Posterior vena cava (tissue), 2 donors: ENCODE data around the gene ANTKMT. TPM values are rescaled to one million over a fixed set of nuclear protein-coding genes. Genes with fewer than 3 reads are reported as not detected.
"Not testable (repeated sequence)": the region's sequence is repeated elsewhere in the genome, so short reads cannot be mapped to it uniquely, and the experiment has no call there.

Experiments used
- DNase-seq: peaks from one replicate; pipeline ENCODE4 v3.0.0-alpha.2; 2020; ENCODE audit warnings: low spot score
- intact Hi-C, 2 donors: fragments of 100-400 bp; cut with DNase I; formaldehyde crosslinking; loops; one replicate each; pipeline versions ENCODE4 v1.14.1 to v1.14.2; 2022 to 2023
- total RNA-seq, 2 donors: library from RNA; stranded (reverse); fragmentation: NEBNext Ultra II Directional; extraction: Animal tissue kit (Norgen Biotek cat#: 25700); gene quantifications; one replicate each; pipeline ENCODE4 v1.2.1, GENCODE V29; 2021
- donor health status: DM: yes; HTN: yes; CAD: no.
- donor health status: DM: yes; HTN: yes; CAD: no.

The ANTKMT gene
- total RNA-seq, 2 donors from 2014 or later: 20.0 to 25.5 TPM

GRCh38 chr16:751152-752006, 30.4 kb downstream of the ANTKMT start:
- intact Hi-C loops: no loop called here
- no peak for DNase-seq

- DNase-seq: no peak
- intact Hi-C loops: no loop called here
Measured at GRCh38 chr16:752007-752312, 31.0 kb downstream of the ANTKMT start.

- DNase-seq, intact Hi-C loops: not testable (repeated sequence)
Measured at GRCh38 chr16:754121-754607, 33.2 kb downstream of the ANTKMT start.

- intact Hi-C loops: no loop called here
- DNase-seq: no peak
Measured at GRCh38 chr16:754656-755055, 33.7 kb downstream of the ANTKMT start.

- DNase-seq: no peak
- intact Hi-C loops: no loop called here
Measured at GRCh38 chr16:756428-756827, 35.5 kb downstream of the ANTKMT start.

GRCh38 chr16:759110-759910, 38.4 kb downstream of the ANTKMT start:
- intact Hi-C loops: no loop called here
- no peak for DNase-seq

GRCh38 chr16:760065-760464, 39.1 kb downstream of the ANTKMT start:
- intact Hi-C loops: loop anchor here in 1 of 2 donors (5.0 kb wide), 1 partner anchor 1572 kb away; no protein-coding TSS in a partner anchor

GRCh38 chr16:760545-761343, 39.8 kb downstream of the ANTKMT start, which contains the start of gene MSLN:
TSS of gene MSLN (plus strand) at chr16:760734. CDS start at chr16:762681, 1,947 bp downstream.
- no peak for DNase-seq
- intact Hi-C loops: loop anchor here in 1 of 2 donors (5.0 kb wide), 1 partner anchor 1572 kb away; no protein-coding TSS in a partner anchor

More at GRCh38 chr16:760065-760464, 39.1 kb downstream of the ANTKMT start:
- no peak for DNase-seq

- no peak for DNase-seq
- intact Hi-C loops: loop anchor here in 1 of 2 donors (5.0 kb wide), 1 partner anchor 1570 kb away; no protein-coding TSS in a partner anchor
Measured at GRCh38 chr16:761625-762513, 40.9 kb downstream of the ANTKMT start.

- no peak for DNase-seq
- intact Hi-C loops: loop anchor here in 1 of 2 donors (5.0 kb wide), 1 partner anchor 1570 kb away; no protein-coding TSS in a partner anchor
Measured at GRCh38 chr16:762595-763268, 41.8 kb downstream of the ANTKMT start.

GRCh38 chr16:763369-764183, 42.6 kb downstream of the ANTKMT start:
- no peak for DNase-seq
- intact Hi-C loops: loop anchor here in 1 of 2 donors (1.0 to 5.0 kb wide), 2 partner anchors 456 to 1569 kb away; no protein-coding TSS in a partner anchor

GRCh38 chr16:764184-764750, 43.3 kb downstream of the ANTKMT start:
- no peak for DNase-seq
- intact Hi-C loops: loop anchor here in 1 of 2 donors (1.0 to 5.0 kb wide), 2 partner anchors 455 to 1568 kb away; no protein-coding TSS in a partner anchor

GRCh38 chr16:764848-765487, 44.0 kb downstream of the ANTKMT start:
- DNase-seq: no peak
- intact Hi-C loops: loop anchor here in 1 of 2 donors (1.0 to 5.0 kb wide), 2 partner anchors 454 to 1567 kb away; no protein-coding TSS in a partner anchor

GRCh38 chr16:765488-765865, 44.5 kb downstream of the ANTKMT start:
- no peak for DNase-seq
- intact Hi-C loops: no loop called here

GRCh38 chr16:766008-766819, 45.3 kb downstream of the ANTKMT start:
- intact Hi-C loops: no loop called here
- no peak for DNase-seq
